OCI-LY3 (cell line): ENCODE measurements around the gene CLCF1.

Source experiments
- CTCF ChIP-seq: fragments of 200-600, 300-600 bp; sonication (generic); IDR thresholded peaks from 2 replicates; pipeline ENCODE4 v1.5.1; 2014; ENCODE audit warnings: antibody characterized with exemption, low read length, low read depth
- EZH2phosphoT487 ChIP-seq: fragments of 200-600 bp; shearing (Covaris generic); IDR thresholded peaks from 2 replicates; pipeline ENCODE4 v1.6.1; 2018; ENCODE audit warnings: antibody characterized with exemption, mixed run types, low read depth

GRCh38 chr11:67317888-67318555 is 55.4 kb downstream of the CLCF1 start:
- no peak for TF ChIP-seq CTCF
- no peak for TF ChIP-seq EZH2phosphoT487
